HCT116 (cell line): ENCODE data around the gene GBGT1. TPM values are rescaled to one million over a fixed set of nuclear protein-coding genes. Genes with fewer than 3 reads are reported as not detected.

Experiments
- ATAC-seq: fragments of 200-7000 bp; cut with Tn5 transposase; 2 replicates; pipeline ENCODE4 v1.9.1; 2020; ENCODE audit warnings: mild to moderate bottlenecking, moderate library complexity
- BruUV-seq: library from RNA; stranded (reverse); fragments of 400-500 nt; replicated peaks from 2 replicates; lab custom pipeline; 2021; lab: Mats Ljungman, UMichigan
- CTCF ChIA-PET: fragments of 300-600 bp; sonication (Branson Sonifier 250); formaldehyde crosslinking; loops from one replicate; lab custom pipeline; 2021; ENCODE audit warnings: antibody characterized with exemption; lab: Charles Lee
- POLR2A ChIA-PET: fragments of 300-600, 350-600 bp; sonication (Branson Sonifier 250); formaldehyde crosslinking; loops from one replicate; lab custom pipeline; 2021; ENCODE audit warnings: antibody characterized with exemption; lab: Charles Lee
- RAD21 ChIA-PET, 2 experiments: fragments of 300-600 bp; sonication (Branson Sonifier 250); formaldehyde crosslinking; loops; one replicate each; lab custom pipeline; 2023; ENCODE audit warnings: low total read pairs in 2 of 2; ENCODE audit not compliant: uncharacterized antibody in 2 of 2, unreplicated experiment in 2 of 2, low non-redundant PET in 1 of 2; lab: Charles Lee
- DNase-seq: peaks from one replicate; pipeline ENCODE4 v3.0.0-alpha.2; 2010; ENCODE audit warnings: low read depth, low spot score
- H2AFZ ChIP-seq: fragments of 200-600 bp; shearing (Covaris generic), sonication (generic); 2 replicates; pipeline ENCODE4 v1.6.1; 2017; ENCODE audit warnings: low read depth, mixed run types, mixed read lengths, antibody characterized with exemption, low read length; ENCODE audit not compliant: poor library complexity, severe bottlenecking
- H3K27ac ChIP-seq: 2 replicates; pipeline ENCODE4 v1.5.1; 2012; ENCODE audit warnings: low read depth, low read length
- H3K27me3 ChIP-seq: fragments of 200-600 bp; sonication (generic); 2 replicates; pipeline ENCODE4 v1.6.1; 2016; ENCODE audit warnings: mixed run types, low read length, mixed read lengths; ENCODE audit not compliant: insufficient read depth
- H3K36me3 ChIP-seq, 2 experiments: fragments of 200-500 bp in 1 of 2; fragments of 200-600 bp in 1 of 2; sonication (Bioruptor generic) in 1 of 2; sonication (generic) in 1 of 2; 2 replicates each; pipeline versions ENCODE4 v1.5.1 to v1.6.1; 2014 to 2016; ENCODE audit warnings: low read length in 2 of 2, inconsistent platforms in 1 of 2, mixed read lengths in 1 of 2, mixed run types in 1 of 2; ENCODE audit not compliant: insufficient read depth in 2 of 2, control insufficient read depth in 1 of 2
- H3K4me1 ChIP-seq, 2 experiments: fragments of 200-600 bp in 1 of 2; sonication (generic) in 1 of 2; 2 replicates each; pipeline versions ENCODE4 v1.5.1 to v1.6.1; 2012 to 2017; ENCODE audit warnings: low read length in 2 of 2, inconsistent platforms in 1 of 2, mild to moderate bottlenecking in 1 of 2, mixed read lengths in 1 of 2, mixed run types in 1 of 2, moderate library complexity in 1 of 2; ENCODE audit not compliant: insufficient read depth in 2 of 2, control insufficient read depth in 1 of 2
- H3K4me2 ChIP-seq: fragments of 200-600 bp; sonication (generic); 2 replicates; pipeline ENCODE4 v1.6.1; 2017; ENCODE audit warnings: mixed run types, low read length, mixed read lengths
- H3K4me3 ChIP-seq, 2 experiments: fragments of 200-600 bp in 1 of 2; sonication (generic) in 1 of 2; replicated peaks in 1 of 2; 2 replicates each; pipeline ENCODE4 v1.5.1; 2011 to 2016; ENCODE audit warnings: low read length in 2 of 2, control low read depth in 1 of 2, low read depth in 1 of 2, mild to moderate bottlenecking in 1 of 2, mixed read lengths in 1 of 2, mixed run types in 1 of 2
- H3K79me2 ChIP-seq: fragments of 200-600 bp; sonication (generic); 2 replicates; pipeline ENCODE4 v1.6.1; 2017; ENCODE audit warnings: mild to moderate bottlenecking, mixed run types, low read length, moderate library complexity, mixed read lengths; ENCODE audit not compliant: insufficient read depth
- H3K9ac ChIP-seq: fragments of 200-600 bp; sonication (generic); 2 replicates; pipeline ENCODE4 v1.6.1; 2016; ENCODE audit warnings: low read length, mixed read lengths
- H3K9me2 ChIP-seq: fragments of 200-600 bp; sonication (generic), shearing (Covaris generic); 2 replicates; pipeline ENCODE4 v1.6.1; 2017; ENCODE audit warnings: mixed run types, mild to moderate bottlenecking, moderate library complexity; ENCODE audit not compliant: insufficient read depth
- H3K9me3 ChIP-seq, 2 experiments: fragments of 200-500 bp in 1 of 2; fragments of 200-600 bp in 1 of 2; sonication (Bioruptor generic) in 1 of 2; sonication (generic) in 1 of 2; 2 replicates each; pipeline ENCODE4 v1.6.1; 2014 to 2017; ENCODE audit warnings: low read length in 2 of 2, mixed read lengths in 2 of 2, inconsistent platforms in 1 of 2, low read depth in 1 of 2, mild to moderate bottlenecking in 1 of 2, mixed run types in 1 of 2, moderate library complexity in 1 of 2; ENCODE audit not compliant: control insufficient read depth in 1 of 2, insufficient read depth in 1 of 2
- H4K20me1 ChIP-seq: fragments of 200-600 bp; sonication (generic), shearing (Covaris generic); 2 replicates; pipeline ENCODE4 v1.6.1; 2017; ENCODE audit warnings: mixed run types, mild to moderate bottlenecking, moderate library complexity; ENCODE audit not compliant: insufficient read depth
- CEBPB ChIP-seq: IDR thresholded peaks from 2 replicates; pipeline ENCODE4 v1.6.1; 2012; ENCODE audit warnings: low read depth
- ELF1 ChIP-seq: IDR thresholded peaks from 2 replicates; pipeline ENCODE4 v1.6.1; 2012; ENCODE audit warnings: low read depth, borderline replicate concordance
- POLR2A ChIP-seq: IDR thresholded peaks from 2 replicates; pipeline ENCODE4 v1.7.0; 2011; ENCODE audit warnings: borderline replicate concordance; ENCODE audit not compliant: insufficient read depth, insufficient read length; ENCODE audit errors: extremely low read depth
- SP1 ChIP-seq: IDR thresholded peaks from 2 replicates; pipeline ENCODE4 v1.6.1; 2012; ENCODE audit warnings: low read depth
- ZFX ChIP-seq: fragments of 450-650 bp; IDR thresholded peaks from 2 replicates; pipeline ENCODE4 v1.6.1; 2017
- intact Hi-C: fragments of 100-400 bp; cut with micrococcal nuclease; formaldehyde crosslinking; loops from 2 replicates; pipeline ENCODE4 v1.10.0; 2022
- total RNA-seq: library from RNA; stranded (reverse); gene quantifications from one replicate; pipeline ENCODE4 v1.2.1, GENCODE V29; 2021; ENCODE audit not compliant: unreplicated experiment

The GBGT1 gene
- total RNA-seq, 1 experiment from 2014 or later: 0.34 TPM

DNA sequence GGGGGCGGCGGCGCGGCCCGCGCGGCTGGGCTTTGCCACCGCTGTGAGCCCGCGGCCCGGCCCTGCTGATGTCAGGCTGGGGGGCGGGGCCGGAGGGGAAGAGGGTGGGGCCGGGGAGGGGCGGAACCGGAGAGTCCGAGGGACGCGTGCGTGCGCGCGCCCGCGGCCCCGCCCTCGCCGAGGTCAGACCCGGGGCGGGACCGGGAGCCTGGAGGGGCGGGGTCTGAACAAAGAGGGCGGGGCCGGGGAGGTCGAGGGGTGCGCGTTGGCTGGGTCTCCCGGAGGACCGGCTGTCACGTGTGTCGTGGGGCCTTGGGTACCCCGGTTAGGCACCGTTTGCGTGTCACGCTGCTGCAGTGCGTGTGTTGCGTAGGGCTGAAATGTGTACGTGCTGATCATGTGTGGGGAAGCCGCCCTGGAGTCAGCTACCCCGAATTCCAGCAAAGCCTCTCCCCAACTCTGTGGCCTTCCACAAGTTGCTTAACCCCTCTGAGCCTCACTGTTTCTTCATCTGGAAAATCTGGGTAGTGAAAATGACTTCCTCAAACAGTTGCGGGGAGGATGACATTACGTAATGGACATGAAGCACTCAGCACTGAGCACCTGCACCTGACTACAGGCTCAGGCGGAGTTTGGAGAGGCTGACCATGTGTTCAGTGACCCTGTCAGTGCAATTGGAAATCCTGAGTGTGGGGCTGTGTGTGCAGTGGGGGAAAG lies 42.4 kb downstream of the GBGT1 start, which contains the start of gene RALGDS:
Gene RALGDS (minus strand): TSS at position 43 of the 717 bp plus-strand sequence. CDS start 86 bp downstream, outside the sequence.
- Histone ChIP-seq H3K9me3 (no peaks in the 10 kb centered on the region), H4K20me1 (no peaks in the 10 kb centered on the region), H3K9ac (peak within 1 kb of the TSS; percentile 85), H2AFZ (no peak within 1 kb of the TSS), H3K27me3 (no peaks in the 10 kb centered on the region), H3K4me3 (peak within 1 kb of the TSS; percentile 62 to 80), H3K79me2 (peaks cover 33% of the 10 kb centered on the region), H3K4me1 (peaks cover 10 to 37% of the 10 kb centered on the region in 2 experiments), H3K27ac (peak within 1 kb of the TSS; percentile 79), H3K4me2 (peak within 1 kb of the TSS; percentile 97), H3K36me3 (no peaks in the 10 kb centered on the region), H3K9me2 (no peaks in the 10 kb centered on the region)
- POLR2A ChIA-PET: no interaction called here
- RAD21 ChIA-PET: no interaction called here
- peak; percentile 87 for ATAC-seq
- no peak for TF ChIP-seq SP1
- TF ChIP-seq ZFX: peak; percentile 0; the same call in 1 of the 2 replicates
- BruUV-seq: no TSS peak
- CTCF ChIA-PET: interaction anchor here (3.1 kb wide), 1 partner anchor 23 kb away, joined by 20 read pairs; no protein-coding TSS in a partner anchor
- DNase-seq: peak; percentile 56
- intact Hi-C loops: loop anchor here (2.0 kb wide), 1 partner anchor 27 kb away; no protein-coding TSS in a partner anchor

DNA sequence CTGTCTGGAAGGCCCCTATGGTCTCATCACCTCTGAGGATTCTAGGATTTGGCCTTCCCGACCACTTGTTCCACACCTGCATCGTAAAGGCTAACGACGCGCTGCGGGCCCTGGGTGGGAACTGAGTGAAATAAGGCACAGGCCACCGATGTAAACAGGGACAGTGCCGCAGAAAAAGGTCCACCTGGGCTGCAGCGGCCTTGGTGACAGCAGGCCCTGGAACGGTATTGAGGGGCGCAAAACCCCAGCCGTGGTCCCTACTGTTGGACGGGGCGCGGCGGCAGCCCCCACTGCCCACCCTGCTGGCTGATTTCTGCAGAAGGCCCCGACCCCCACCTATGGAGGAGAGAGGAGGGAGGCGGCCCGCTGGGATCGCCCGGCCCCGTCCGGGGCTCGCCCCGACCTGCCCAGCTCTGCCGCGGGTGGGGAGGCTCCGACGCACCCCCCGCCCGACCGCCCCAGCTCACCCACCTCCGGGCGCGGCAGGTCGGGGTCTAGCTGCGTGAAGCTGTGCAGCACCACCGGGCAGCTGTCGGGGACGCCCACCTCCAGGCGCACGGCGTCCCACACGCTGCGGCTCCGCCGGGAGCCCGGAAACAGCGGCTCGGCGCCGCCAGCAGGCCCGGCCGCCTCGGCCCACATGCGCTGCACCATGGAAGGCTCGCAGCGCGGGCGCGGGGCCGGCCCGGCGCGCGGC lies 43.1 kb downstream of the GBGT1 start:
- no peaks in the 10 kb centered on the region for H3K9me2 ChIP-seq
- H3K27ac ChIP-seq: peak overlapping the region; percentile 79
- H2AFZ ChIP-seq: no peak overlapping the region
- intact Hi-C loops: loop anchor here (2.0 kb wide), 1 partner anchor 28 kb away; no protein-coding TSS in a partner anchor
- POLR2A ChIA-PET: no interaction called here
- BruUV-seq: no TSS peak
- peak overlapping the region; percentile 62 to 80 for H3K4me3 ChIP-seq
- H3K9ac ChIP-seq: peak overlapping the region; percentile 85
- no peak for DNase-seq
- peak; percentile 37 for TF ChIP-seq POLR2A
- TF ChIP-seq CEBPB: no peak
- TF ChIP-seq ELF1: no peak
- TF ChIP-seq ZFX: peak; percentile 83; the same call in 1 of the 2 replicates
- no peaks in the 10 kb centered on the region for H3K36me3 ChIP-seq
- no peaks in the 10 kb centered on the region for H4K20me1 ChIP-seq
- peak; percentile 20 for ATAC-seq
- RAD21 ChIA-PET: no interaction called here
- no peaks in the 10 kb centered on the region for H3K9me3 ChIP-seq
- CTCF ChIA-PET: interaction anchor here (3.1 kb wide), 1 partner anchor 24 kb away, joined by 20 read pairs; no protein-coding TSS in a partner anchor
- H3K79me2 ChIP-seq: peaks cover 34% of the 10 kb centered on the region
- H3K4me2 ChIP-seq: peak overlapping the region; percentile 97
- no peaks in the 10 kb centered on the region for H3K27me3 ChIP-seq
- H3K4me1 ChIP-seq: peaks cover 8 to 39% of the 10 kb centered on the region in 2 experiments
